HG02610 (cell line): Measurements from ENCODE around the gene KIAA1755.

Experiments used
- ATAC-seq: cut with Tn5 transposase; IDR thresholded peaks from one replicate; pipeline ENCODE4 v1.9.1; 2021; ENCODE audit warnings: mild to moderate bottlenecking, moderate library complexity; ENCODE audit not compliant: unreplicated experiment

The KIAA1755 gene

GRCh38 chr20:38167851-38168760 is 92.4 kb downstream of the KIAA1755 start:
- ATAC-seq = no peak

GRCh38 chr20:38167328-38167850 is 93.1 kb downstream of the KIAA1755 start:
- ATAC-seq = no peak

- ATAC-seq = no peak
Observed at GRCh38 chr20:38166703-38167233, 93.8 kb downstream of the KIAA1755 start.

- no peak for ATAC-seq
Observed at GRCh38 chr20:38165966-38166702, 94.4 kb downstream of the KIAA1755 start.

- ATAC-seq = no peak
Observed at GRCh38 chr20:38165089-38165965, 95.2 kb downstream of the KIAA1755 start, which contains the start of gene TGM2. Gene TGM2 (minus strand): TSS chr20:38165270. CDS start chr20:38165198, 72 bp downstream.

GRCh38 chr20:38164624-38165088 is 95.9 kb downstream of the KIAA1755 start:
- no peak for ATAC-seq

- no peak for ATAC-seq
Observed at GRCh38 chr20:38164069-38164468, 96.5 kb downstream of the KIAA1755 start.

GRCh38 chr20:38162878-38163875 is 97.4 kb downstream of the KIAA1755 start:
- no peak for ATAC-seq

- no peak for ATAC-seq
Observed at GRCh38 chr20:38162149-38162548, 98.4 kb downstream of the KIAA1755 start.

GRCh38 chr20:38161412-38161774 is 99.1 kb downstream of the KIAA1755 start:
- ATAC-seq = no peak
